Muscle of leg (tissue), 11 donors: ENCODE measurements around the gene SERPINA4. TPM values are rescaled to one million over a fixed set of nuclear protein-coding genes. Genes with fewer than 3 reads are reported as not detected.
"Not testable (repeated sequence)": the region's sequence is repeated elsewhere in the genome, so short reads cannot be mapped to it uniquely, and the experiment has no call there.

Experiments
- DNase-seq: peaks from one replicate; pipeline ENCODE4 v3.0.0; 2013
- H3K27ac ChIP-seq: one replicate; pipeline ENCODE4 v1.5.1; 2013; ENCODE audit warnings: mild to moderate bottlenecking, low read length, control low read depth
- H3K27me3 ChIP-seq: one replicate; pipeline ENCODE4 v1.6.1; 2013; ENCODE audit warnings: low read length; ENCODE audit not compliant: control insufficient read depth, insufficient read depth
- H3K36me3 ChIP-seq: one replicate; pipeline ENCODE4 v1.6.1; 2013; ENCODE audit warnings: low read length; ENCODE audit not compliant: control insufficient read depth, insufficient read depth
- H3K4me1 ChIP-seq: one replicate; pipeline ENCODE4 v1.6.1; 2013; ENCODE audit warnings: low read length; ENCODE audit not compliant: control insufficient read depth, insufficient read depth
- H3K4me3 ChIP-seq: one replicate; pipeline ENCODE4 v1.5.1; 2013; ENCODE audit warnings: low read length, control low read depth
- H3K9me3 ChIP-seq: replicated peaks from 2 replicates; pipeline ENCODE4 v1.6.1; 2013; ENCODE audit warnings: low read depth, low read length; ENCODE audit not compliant: control insufficient read depth
- WGBS: methylation state at CpG from one replicate; pipeline ENCODE4 v1.1.5; 2013; ENCODE audit warnings: missing lambda C conversion rate; ENCODE audit not compliant: insufficient coverage; 5-methylcytosine and 5-hydroxymethylcytosine counted together
- polyA plus RNA-seq, 8 donors: library from polyadenylated mRNA; unstranded; fragments of 120-200 nt; gene quantifications; one replicate each; pipeline versions ENCODE4 v1.2.1 to v1.2.3, GENCODE V29; 2013; ENCODE audit warnings: inconsistent platforms in 1 of 8, low replicate concordance in 1 of 8; ENCODE audit not compliant: insufficient read length in 8 of 8, insufficient read depth in 1 of 8
- total RNA-seq: library from RNA; stranded (reverse); fragments of 120-200 nt; gene quantifications from one replicate; pipeline ENCODE4 v1.2.4, GENCODE V29; 2013

The SERPINA4 gene
- total and polyA plus RNA-seq, 9 donors: 0.04 to 3.2 (median 0.65) TPM; not detected in 5

DNA sequence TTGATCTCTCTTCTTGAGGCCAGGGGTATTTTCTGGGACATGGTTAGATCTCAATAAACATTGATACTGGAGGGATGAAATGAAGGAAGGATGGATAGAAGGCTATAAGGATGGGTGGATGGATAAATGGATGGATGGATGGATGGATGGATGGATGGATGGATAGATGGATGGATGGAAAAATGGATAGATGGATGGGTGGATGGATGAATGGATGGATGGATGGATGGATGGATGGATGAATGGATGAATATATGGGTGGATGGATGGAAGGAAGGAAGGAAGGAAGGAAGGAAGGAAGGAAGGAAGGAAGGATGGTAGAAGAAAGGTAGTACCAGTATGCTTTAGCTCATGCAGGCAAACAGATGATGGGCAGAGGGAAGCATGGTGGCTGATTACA lies 16.2 kb downstream of the SERPINA4 start:
- not testable (repeated sequence) for H3K36me3 ChIP-seq, H3K4me3 ChIP-seq, H3K4me1 ChIP-seq, H3K9me3 ChIP-seq, H3K27me3 ChIP-seq, H3K27ac ChIP-seq, DNase-seq

DNA sequence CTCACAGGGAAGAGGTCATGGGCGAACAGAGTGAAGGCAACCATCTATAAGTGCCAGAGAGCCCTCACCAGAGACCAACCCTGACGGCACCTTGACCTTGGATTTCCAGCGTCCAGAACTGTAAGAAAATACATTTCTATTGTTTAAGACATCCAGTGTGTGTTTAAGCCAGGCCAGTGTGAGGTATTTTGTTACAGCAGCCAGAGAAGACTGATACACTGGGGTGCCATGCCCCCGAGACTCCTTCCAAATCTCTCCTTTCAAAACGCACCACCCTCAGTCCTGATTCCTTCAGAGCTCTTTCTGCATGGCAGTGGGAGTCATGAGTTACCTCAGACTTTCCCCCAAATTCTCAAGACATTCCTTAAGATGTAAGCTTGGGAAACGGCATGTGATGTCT lies 17.5 kb downstream of the SERPINA4 start:
- Histone ChIP-seq H3K27ac (no peak overlapping the region), H3K9me3 (no peaks in the 10 kb centered on the region), H3K36me3 (no peaks in the 10 kb centered on the region), H3K4me3 (no peak overlapping the region), H3K27me3 (peaks cover 3% of the 10 kb centered on the region), H3K4me1 (peaks cover 6% of the 10 kb centered on the region)
- 83% methylated on average over 5 of the region's 6 CpGs for WGBS
- no peak for DNase-seq

GRCh38 chr14:94581127-94581999 lies 20.1 kb downstream of the SERPINA4 start, which contains the start of gene SERPINA5:
Gene SERPINA5 (plus strand): TSS chr14:94581426. CDS start chr14:94587363, 5,937 bp downstream.
- H3K4me3 ChIP-seq: no peak within 1 kb of the TSS
- 16% methylated on average over 15 of the region's 18 CpGs for WGBS
- DNase-seq: peak; percentile 40
- peaks cover 6% of the 10 kb centered on the region for H3K4me1 ChIP-seq
- no peak within 1 kb of the TSS for H3K27ac ChIP-seq
- no peaks in the 10 kb centered on the region for H3K36me3 ChIP-seq
- H3K27me3 ChIP-seq: peaks cover 4% of the 10 kb centered on the region
- no peaks in the 10 kb centered on the region for H3K9me3 ChIP-seq

DNA sequence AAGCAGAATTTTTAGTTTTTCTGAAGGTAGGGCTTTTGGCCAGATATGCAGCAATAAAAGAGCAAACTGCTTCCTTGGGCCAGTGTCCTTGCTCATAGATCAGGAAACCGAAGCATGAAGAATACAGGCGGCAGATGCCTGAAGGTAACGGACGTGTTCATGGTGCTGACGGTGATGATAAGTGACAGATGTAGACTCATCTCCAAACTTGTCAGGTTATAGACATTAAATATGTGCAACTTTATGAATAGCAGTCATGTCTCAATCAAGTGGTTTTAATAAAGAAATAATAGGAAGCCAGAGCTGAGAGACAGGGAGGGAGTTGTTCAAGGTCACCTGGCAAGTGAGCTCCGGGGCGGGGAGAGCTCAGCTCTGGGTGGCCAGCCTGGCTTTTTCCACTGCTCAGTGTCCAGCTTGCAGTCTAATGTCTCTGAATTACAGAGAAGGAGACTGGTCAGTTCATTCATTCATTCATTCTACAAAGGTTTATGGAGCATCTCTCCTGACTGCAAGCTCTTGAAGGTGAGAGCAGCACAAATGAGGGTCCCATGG lies 21.0 kb downstream of the SERPINA4 start:
- H3K36me3 ChIP-seq: no peaks in the 10 kb centered on the region
- no peaks in the 10 kb centered on the region for H3K9me3 ChIP-seq
- H3K27me3 ChIP-seq: peaks cover 4% of the 10 kb centered on the region
- DNase-seq: peak; percentile 14
- H3K4me1 ChIP-seq: peaks cover 6% of the 10 kb centered on the region
- no peak overlapping the region for H3K27ac ChIP-seq
- WGBS: 63% methylated on average over 2 of the region's 7 CpGs
- H3K4me3 ChIP-seq: no peak overlapping the region

DNA sequence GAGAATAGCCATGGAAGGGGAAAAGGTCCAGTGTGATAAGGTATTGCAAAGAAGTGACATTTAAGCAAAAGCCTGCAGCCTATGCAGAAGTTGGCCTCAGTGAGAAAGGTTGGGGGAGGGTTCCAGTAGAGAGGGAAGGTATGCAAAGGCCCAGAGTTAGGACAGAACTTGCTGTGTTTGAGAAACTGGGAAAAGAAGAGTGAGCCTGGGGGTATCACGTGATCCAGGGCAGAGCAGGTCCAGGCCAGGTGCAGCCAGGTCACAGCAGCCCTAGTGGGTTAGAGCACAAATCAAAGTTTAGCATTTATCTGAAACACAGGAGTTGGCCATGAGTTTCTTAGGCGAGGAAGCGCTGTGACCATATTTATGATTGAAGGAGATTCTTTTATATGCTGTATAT lies 21.6 kb downstream of the SERPINA4 start:
- no peak for DNase-seq
- Histone ChIP-seq H3K27me3 (peaks cover 5% of the 10 kb centered on the region), H3K9me3 (no peaks in the 10 kb centered on the region), H3K4me1 (peaks cover 6% of the 10 kb centered on the region), H3K4me3 (no peak overlapping the region), H3K36me3 (no peaks in the 10 kb centered on the region), H3K27ac (no peak overlapping the region)
- 87% methylated on average over 3 of the region's 3 CpGs for WGBS

- peaks cover 4% of the 10 kb centered on the region for H3K27me3 ChIP-seq
- H3K36me3 ChIP-seq: no peaks in the 10 kb centered on the region
- no peaks in the 10 kb centered on the region for H3K9me3 ChIP-seq
- H3K4me3 ChIP-seq: no peak overlapping the region
- 85% methylated on average over 2 of the region's 4 CpGs for WGBS
- H3K4me1 ChIP-seq: peaks cover 6% of the 10 kb centered on the region
- DNase-seq: no peak
- no peak overlapping the region for H3K27ac ChIP-seq
Observed at GRCh38 chr14:94583557-94583956, 22.3 kb downstream of the SERPINA4 start.

GRCh38 chr14:94584591-94585280 lies 23.5 kb downstream of the SERPINA4 start:
- no peaks in the 10 kb centered on the region for H3K36me3 ChIP-seq
- H3K27me3 ChIP-seq: peaks cover 4% of the 10 kb centered on the region
- H3K4me3 ChIP-seq: no peak overlapping the region
- WGBS: 73% methylated on average over 3 of the region's 5 CpGs
- no peak for DNase-seq
- peaks cover 6% of the 10 kb centered on the region for H3K4me1 ChIP-seq
- no peaks in the 10 kb centered on the region for H3K9me3 ChIP-seq
- H3K27ac ChIP-seq: no peak overlapping the region

GRCh38 chr14:94586635-94587034 lies 25.4 kb downstream of the SERPINA4 start:
- no peak overlapping the region for H3K27ac ChIP-seq
- peaks cover 4% of the 10 kb centered on the region for H3K27me3 ChIP-seq
- H3K4me3 ChIP-seq: no peak overlapping the region
- H3K36me3 ChIP-seq: no peaks in the 10 kb centered on the region
- 91% methylated on average over 3 of the region's 4 CpGs for WGBS
- H3K4me1 ChIP-seq: no peaks in the 10 kb centered on the region
- H3K9me3 ChIP-seq: no peaks in the 10 kb centered on the region
- no peak for DNase-seq

DNA sequence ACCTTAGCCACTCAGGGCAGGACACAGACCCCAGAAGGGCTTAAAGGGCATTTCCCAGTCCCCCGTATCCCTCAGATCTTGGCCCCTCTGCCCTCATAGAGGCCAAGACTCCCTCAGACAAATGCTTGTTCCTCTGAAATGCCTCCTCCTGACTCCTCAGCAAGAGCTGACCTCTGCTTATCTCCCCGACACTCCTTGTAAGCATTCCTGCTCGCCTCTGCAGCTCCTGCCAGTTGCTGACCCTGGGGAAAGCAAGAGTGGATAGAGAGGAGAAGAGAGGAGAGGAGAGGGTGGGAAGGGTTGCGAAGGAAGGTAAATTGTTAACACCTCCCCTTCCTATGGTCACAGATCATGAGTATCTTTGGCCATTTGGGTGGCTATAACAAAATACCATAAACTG lies 27.1 kb downstream of the SERPINA4 start:
- H3K36me3 ChIP-seq: no peaks in the 10 kb centered on the region
- H3K9me3 ChIP-seq: no peaks in the 10 kb centered on the region
- 88% methylated on average over 1 of the region's 4 CpGs for WGBS
- no peak for DNase-seq
- no peaks in the 10 kb centered on the region for H3K4me1 ChIP-seq
- H3K27me3 ChIP-seq: peaks cover 4% of the 10 kb centered on the region
- no peak overlapping the region for H3K27ac ChIP-seq
- no peak overlapping the region for H3K4me3 ChIP-seq

DNA sequence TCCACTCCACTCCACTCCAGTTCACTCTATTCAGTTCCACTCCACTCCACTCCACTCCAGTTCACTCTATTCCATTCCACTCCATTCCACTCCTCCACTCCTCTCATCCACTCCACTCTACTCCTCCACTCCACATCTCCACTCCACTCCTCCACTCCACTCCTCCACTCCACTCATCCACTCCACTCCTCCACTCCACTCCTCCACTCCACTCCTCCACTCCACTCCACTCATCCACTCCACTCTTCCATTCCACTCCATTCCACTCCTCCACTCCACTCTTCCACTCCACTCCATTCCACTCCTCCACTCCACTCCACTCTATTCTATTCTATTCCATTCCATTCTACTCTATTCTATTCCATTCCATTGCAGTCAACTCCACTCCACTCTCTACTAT lies 29.8 kb downstream of the SERPINA4 start:
- no peak overlapping the region for H3K27ac ChIP-seq
- peaks cover 2% of the 10 kb centered on the region for H3K27me3 ChIP-seq
- no peak for DNase-seq
- H3K4me1 ChIP-seq: no peaks in the 10 kb centered on the region
- no peak overlapping the region for H3K4me3 ChIP-seq
- no peaks in the 10 kb centered on the region for H3K36me3 ChIP-seq
- no peaks in the 10 kb centered on the region for H3K9me3 ChIP-seq
